Neural progenitor cell (in vitro differentiated cells): ENCODE measurements around the gene GRIK1. TPM values are rescaled to one million over a fixed set of nuclear protein-coding genes. Genes with fewer than 3 reads are reported as not detected.

Source experiments
- DNase-seq: peaks from one replicate; pipeline ENCODE4 v3.0.0-alpha.2; 2016; ENCODE audit warnings: low spot score
- H2AFZ ChIP-seq: fragments of 200-600 bp; sonication (generic); replicated peaks from 2 replicates; pipeline ENCODE4 v1.6.1; 2016; ENCODE audit warnings: antibody characterized with exemption
- H3F3A ChIP-seq: fragments of 200-600 bp; sonication (generic); 2 replicates; pipeline ENCODE4 v1.6.1; 2016; ENCODE audit warnings: antibody characterized with exemption, low read depth
- H3K27ac ChIP-seq: fragments of 200-600 bp; sonication (generic); 2 replicates; pipeline ENCODE4 v1.5.1; 2016; ENCODE audit warnings: mild to moderate bottlenecking
- H3K27me3 ChIP-seq: fragments of 200-600 bp; sonication (generic); 2 replicates; pipeline ENCODE4 v1.6.1; 2016; ENCODE audit warnings: mild to moderate bottlenecking, moderate library complexity
- H3K36me3 ChIP-seq: fragments of 200-600 bp; sonication (generic); 2 replicates; pipeline ENCODE4 v1.5.1; 2016
- H3K4me1 ChIP-seq: fragments of 200-600 bp; sonication (generic); 2 replicates; pipeline ENCODE4 v1.6.1; 2016; ENCODE audit warnings: mixed run types
- H3K4me2 ChIP-seq: fragments of 200-600 bp; sonication (generic); 2 replicates; pipeline ENCODE4 v1.6.1; 2016
- H3K4me3 ChIP-seq: fragments of 200-600 bp; sonication (generic); 2 replicates; pipeline ENCODE4 v1.5.1; 2016
- H3K79me2 ChIP-seq: fragments of 200-600 bp; sonication (generic); 2 replicates; pipeline ENCODE4 v1.6.1; 2016; ENCODE audit warnings: low read depth
- H3K9ac ChIP-seq: fragments of 200-600 bp; sonication (generic); 2 replicates; pipeline ENCODE4 v1.6.1; 2016
- H3K9me3 ChIP-seq: fragments of 200-600 bp; sonication (generic); 2 replicates; pipeline ENCODE4 v1.5.1; 2016; ENCODE audit warnings: low read depth
- H4K20me1 ChIP-seq: fragments of 200-600 bp; sonication (generic); 2 replicates; pipeline ENCODE4 v1.6.1; 2016; ENCODE audit warnings: low read depth
- H3K27ac Mint-ChIP-seq: 3 replicates; pipeline ENCODE4 v1.8.0; 2021; ENCODE audit warnings: mixed read lengths
- H3K27me3 Mint-ChIP-seq: 2 replicates; pipeline ENCODE4 v1.8.0; 2022; ENCODE audit warnings: low read depth, mild to moderate bottlenecking, inconsistent platforms, moderate library complexity, mixed read lengths; ENCODE audit not compliant: insufficient read depth
- H3K36me3 Mint-ChIP-seq: 3 replicates; pipeline ENCODE4 v1.8.0; 2021; ENCODE audit warnings: mixed read lengths
- H3K4me1 Mint-ChIP-seq: 3 replicates; pipeline ENCODE4 v1.8.0; 2021; ENCODE audit warnings: mixed read lengths
- H3K4me3 Mint-ChIP-seq: 3 replicates; pipeline ENCODE4 v1.8.0; 2021; ENCODE audit warnings: mild to moderate bottlenecking, moderate library complexity, mixed read lengths
- H3K9me3 Mint-ChIP-seq: 3 replicates; pipeline ENCODE4 v1.8.0; 2020; ENCODE audit warnings: mixed read lengths
- CTCF ChIP-seq: fragments of 200-600 bp; sonication (generic); IDR thresholded peaks from 2 replicates; pipeline ENCODE4 v1.5.1; 2017; ENCODE audit warnings: antibody characterized with exemption, mild to moderate bottlenecking
- EZH2 ChIP-seq: fragments of 200-600 bp; sonication (generic); IDR thresholded peaks from 2 replicates; pipeline ENCODE4 v1.6.1; 2017; ENCODE audit warnings: antibody characterized with exemption, mild to moderate bottlenecking, moderate library complexity
- EZH2phosphoT487 ChIP-seq: fragments of 200-600 bp; sonication (generic); IDR thresholded peaks from 2 replicates; pipeline ENCODE4 v1.6.1; 2017; ENCODE audit warnings: antibody characterized with exemption
- total RNA-seq: library from RNA; depleted of rRNA; stranded (reverse); fragments of >200 nt; gene quantifications from 2 replicates; pipeline ENCODE4 v1.2.3, GENCODE V29; 2015; ENCODE audit warnings: low replicate concordance

GRIK1 gene
- total RNA-seq, 1 donor from 2014 or later, result 1.6 TPM

GRCh38 chr21:29775462-29775861 is 164.3 kb downstream of the GRIK1 start:
- no peak overlapping the region for H3K4me3 ChIP-seq
- Mint-ChIP-seq H3K9me3 (peaks cover 8% of the 10 kb centered on the region), H3K4me3 (no peak overlapping the region), H3K27me3 (no peaks in the 10 kb centered on the region), H3K27ac (no peak overlapping the region), H3K36me3 (peaks cover 1% of the 10 kb centered on the region), H3K4me1 (peaks cover 13% of the 10 kb centered on the region)
- TF ChIP-seq EZH2 (no peak), EZH2phosphoT487 (no peak), CTCF (no peak)
- no peaks in the 10 kb centered on the region for H3K9me3 ChIP-seq
- H3F3A ChIP-seq, result no peaks in the 10 kb centered on the region
- no peaks in the 10 kb centered on the region for H3K27me3 ChIP-seq
- DNase-seq, result no peak
- no peak overlapping the region for H3K9ac ChIP-seq
- no peaks in the 10 kb centered on the region for H4K20me1 ChIP-seq
- no peaks in the 10 kb centered on the region for H3K4me1 ChIP-seq
- no peak overlapping the region for H3K27ac ChIP-seq
- no peaks in the 10 kb centered on the region for H3K79me2 ChIP-seq
- H3K4me2 ChIP-seq, result no peak overlapping the region
- no peaks in the 10 kb centered on the region for H3K36me3 ChIP-seq
- H2AFZ ChIP-seq, result peak overlapping the region; percentile 17

- Histone ChIP-seq H2AFZ (no peak overlapping the region), H3K4me1 (no peaks in the 10 kb centered on the region), H4K20me1 (no peaks in the 10 kb centered on the region), H3K4me2 (no peak overlapping the region), H3F3A (no peaks in the 10 kb centered on the region), H3K27me3 (no peaks in the 10 kb centered on the region), H3K36me3 (no peaks in the 10 kb centered on the region), H3K4me3 (no peak overlapping the region), H3K27ac (no peak overlapping the region), H3K79me2 (no peaks in the 10 kb centered on the region), H3K9me3 (no peaks in the 10 kb centered on the region), H3K9ac (no peak overlapping the region)
- Mint-ChIP-seq H3K27ac (no peak overlapping the region), H3K4me1 (peaks cover 17% of the 10 kb centered on the region), H3K36me3 (peaks cover 1% of the 10 kb centered on the region), H3K4me3 (no peak overlapping the region), H3K27me3 (no peaks in the 10 kb centered on the region), H3K9me3 (peaks cover 4% of the 10 kb centered on the region)
- DNase-seq, result no peak
- TF ChIP-seq EZH2 (no peak), EZH2phosphoT487 (no peak), CTCF (no peak)
Observed at GRCh38 chr21:29771491-29772066, 168.2 kb downstream of the GRIK1 start.

GRCh38 chr21:29763674-29764073 is 176.1 kb downstream of the GRIK1 start:
- Histone ChIP-seq H3K36me3 (no peaks in the 10 kb centered on the region), H3K27me3 (no peaks in the 10 kb centered on the region), H3K4me2 (no peak overlapping the region), H3K9ac (no peak overlapping the region), H2AFZ (no peak overlapping the region), H3K4me3 (no peak overlapping the region), H3K79me2 (no peaks in the 10 kb centered on the region), H4K20me1 (no peaks in the 10 kb centered on the region), H3K9me3 (no peaks in the 10 kb centered on the region), H3K27ac (no peak overlapping the region), H3F3A (peaks cover 2% of the 10 kb centered on the region), H3K4me1 (no peaks in the 10 kb centered on the region)
- Mint-ChIP-seq H3K36me3 (peaks cover 1% of the 10 kb centered on the region), H3K4me3 (no peak overlapping the region), H3K27ac (no peak overlapping the region), H3K9me3 (peaks cover 1% of the 10 kb centered on the region), H3K27me3 (peaks cover 5% of the 10 kb centered on the region), H3K4me1 (peaks cover 4% of the 10 kb centered on the region)
- DNase-seq, result no peak
- no peak for TF ChIP-seq EZH2
- TF ChIP-seq EZH2phosphoT487, result no peak
- TF ChIP-seq CTCF, result no peak
